OCI-LY3 (cell line): ENCODE results near the gene NUP210L.
"Not testable (repeated sequence)": the region's sequence is repeated elsewhere in the genome, so short reads cannot be mapped to it uniquely, and the experiment has no call there.

ENCODE experiments used
- H2AFZ ChIP-seq: fragments of 200-600, 300-600 bp; shearing (Covaris generic); 2 replicates; pipeline ENCODE4 v1.6.0; 2014; ENCODE audit warnings: antibody characterized with exemption, low read depth, low read length
- H3K27ac ChIP-seq: fragments of 200-600, 300-600 bp; sonication (generic); 2 replicates; pipeline ENCODE4 v1.5.1; 2014; ENCODE audit warnings: mild to moderate bottlenecking, low read length, moderate library complexity, mixed read lengths
- H3K27me3 ChIP-seq: fragments of 200-600, 300-600 bp; sonication (generic); 2 replicates; pipeline ENCODE4 v1.6.1; 2014; ENCODE audit warnings: low read depth, low read length, mixed read lengths
- H3K36me3 ChIP-seq: fragments of 200-600, 300-600 bp; sonication (generic); replicated peaks from 2 replicates; pipeline ENCODE3; 2014; ENCODE audit warnings: low read depth, low read length, mixed read lengths
- H3K4me1 ChIP-seq: fragments of 300-600, 200-600 bp; sonication (generic); 2 replicates; pipeline ENCODE4 v1.6.1; 2014; ENCODE audit warnings: low read length, mixed read lengths
- H3K4me2 ChIP-seq: fragments of 200-600, 300-600 bp; sonication (generic); 2 replicates; pipeline ENCODE4 v1.6.1; 2014; ENCODE audit warnings: low read length, mixed read lengths
- H3K4me3 ChIP-seq: fragments of 300-600, 200-600 bp; sonication (generic); 2 replicates; pipeline ENCODE4 v1.5.1; 2014; ENCODE audit warnings: antibody characterized with exemption, mild to moderate bottlenecking, low read length, moderate library complexity
- H3K79me2 ChIP-seq: fragments of 300-600, 200-600 bp; shearing (Covaris generic); 2 replicates; pipeline ENCODE4 v1.6.1; 2014; ENCODE audit warnings: mild to moderate bottlenecking, low read length, mixed read lengths
- H3K9ac ChIP-seq: fragments of 300-600, 200-600 bp; shearing (Covaris generic); 2 replicates; pipeline ENCODE4 v1.6.0; 2014; ENCODE audit warnings: mild to moderate bottlenecking, low read length, moderate library complexity
- H3K9me3 ChIP-seq: fragments of 200-600, 300-600 bp; shearing (Covaris generic); 2 replicates; pipeline ENCODE4 v1.6.1; 2014; ENCODE audit warnings: low read length, mixed read lengths; ENCODE audit not compliant: insufficient read depth
- H4K20me1 ChIP-seq: fragments of 200-600, 300-600 bp; sonication (generic); 2 replicates; pipeline ENCODE4 v1.6.1; 2016; ENCODE audit warnings: low read length, mixed read lengths; ENCODE audit not compliant: insufficient read depth
- EZH2phosphoT487 ChIP-seq: fragments of 200-600 bp; shearing (Covaris generic); IDR thresholded peaks from 2 replicates; pipeline ENCODE4 v1.6.1; 2018; ENCODE audit warnings: antibody characterized with exemption, mixed run types, low read depth
- TF ChIP-seq, protein P1 (sequence below): fragments of 200-600, 300-600 bp; sonication (generic); IDR thresholded peaks from 2 replicates; pipeline ENCODE4 v1.5.1; 2014; ENCODE audit warnings: antibody characterized with exemption, low read length, low read depth

The NUP210L gene

DNA sequence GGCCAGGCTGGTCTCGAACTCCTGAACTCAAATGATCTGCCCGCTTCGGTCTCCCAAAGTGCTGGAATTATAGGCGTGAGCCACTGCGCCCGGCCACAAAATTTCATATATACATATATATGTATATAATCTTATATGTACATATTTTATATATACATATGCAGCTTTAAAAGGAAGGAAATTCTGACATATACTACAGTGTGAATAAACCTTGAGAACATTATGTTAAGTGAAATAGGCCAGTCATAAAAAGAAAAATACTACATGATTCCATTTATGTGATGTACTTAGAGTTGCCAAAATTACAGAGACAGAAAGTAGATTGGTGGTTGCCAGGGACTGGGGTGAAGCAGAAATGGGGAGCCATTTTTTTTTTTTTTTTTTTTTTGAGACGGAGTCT, 63.2 kb downstream of the NUP210L start:
- H3K4me2 ChIP-seq: no peak overlapping the region
- no peak overlapping the region for H3K4me3 ChIP-seq

DNA sequence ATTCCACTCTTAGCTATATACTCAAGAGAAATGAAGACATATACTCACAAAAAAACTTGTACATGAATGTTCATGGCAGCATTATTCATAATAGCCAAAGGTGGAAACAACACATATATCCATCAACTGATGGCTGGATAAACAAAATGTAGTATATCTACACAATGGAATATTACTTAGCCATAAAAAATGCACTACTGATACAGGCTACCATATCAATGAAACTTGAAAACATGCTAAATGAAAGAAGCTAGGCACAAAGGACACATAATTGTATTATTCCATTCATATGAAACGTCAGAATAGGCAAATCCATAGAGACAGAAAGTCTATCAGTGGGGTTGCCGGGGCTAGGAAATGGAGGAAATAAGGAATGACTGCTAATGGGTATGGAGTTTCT, 67.3 kb downstream of the NUP210L start:
- TF ChIP-seq EZH2phosphoT487: no peak
- TF ChIP-seq, protein P1, sequence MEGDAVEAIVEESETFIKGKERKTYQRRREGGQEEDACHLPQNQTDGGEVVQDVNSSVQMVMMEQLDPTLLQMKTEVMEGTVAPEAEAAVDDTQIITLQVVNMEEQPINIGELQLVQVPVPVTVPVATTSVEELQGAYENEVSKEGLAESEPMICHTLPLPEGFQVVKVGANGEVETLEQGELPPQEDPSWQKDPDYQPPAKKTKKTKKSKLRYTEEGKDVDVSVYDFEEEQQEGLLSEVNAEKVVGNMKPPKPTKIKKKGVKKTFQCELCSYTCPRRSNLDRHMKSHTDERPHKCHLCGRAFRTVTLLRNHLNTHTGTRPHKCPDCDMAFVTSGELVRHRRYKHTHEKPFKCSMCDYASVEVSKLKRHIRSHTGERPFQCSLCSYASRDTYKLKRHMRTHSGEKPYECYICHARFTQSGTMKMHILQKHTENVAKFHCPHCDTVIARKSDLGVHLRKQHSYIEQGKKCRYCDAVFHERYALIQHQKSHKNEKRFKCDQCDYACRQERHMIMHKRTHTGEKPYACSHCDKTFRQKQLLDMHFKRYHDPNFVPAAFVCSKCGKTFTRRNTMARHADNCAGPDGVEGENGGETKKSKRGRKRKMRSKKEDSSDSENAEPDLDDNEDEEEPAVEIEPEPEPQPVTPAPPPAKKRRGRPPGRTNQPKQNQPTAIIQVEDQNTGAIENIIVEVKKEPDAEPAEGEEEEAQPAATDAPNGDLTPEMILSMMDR: no peak
- no peak overlapping the region for H2AFZ ChIP-seq
- H3K79me2 ChIP-seq: no peaks in the 10 kb centered on the region
- H3K4me1 ChIP-seq: peaks cover 12% of the 10 kb centered on the region
- peaks cover 9% of the 10 kb centered on the region; the same call in 1 of the 2 replicates for H3K27me3 ChIP-seq
- no peaks in the 10 kb centered on the region for H3K9me3 ChIP-seq
- H3K27ac ChIP-seq: no peak overlapping the region
- no peak overlapping the region for H3K4me2 ChIP-seq
- H4K20me1 ChIP-seq: no peaks in the 10 kb centered on the region
- no peak overlapping the region for H3K4me3 ChIP-seq
- H3K36me3 ChIP-seq: no peaks in the 10 kb centered on the region
- H3K9ac ChIP-seq: no peak overlapping the region

More for the DNA sequence above, 63.2 kb downstream of the NUP210L start:
- Histone ChIP-seq H3K36me3 (no peaks in the 10 kb centered on the region), H3K27ac (no peak overlapping the region), H3K9me3 (no peaks in the 10 kb centered on the region), H3K4me1 (peaks cover 5% of the 10 kb centered on the region), H4K20me1 (no peaks in the 10 kb centered on the region), H3K27me3 (peaks cover 9% of the 10 kb centered on the region; the same call in 1 of the 2 replicates), H3K79me2 (no peaks in the 10 kb centered on the region), H2AFZ (no peak overlapping the region), H3K9ac (no peak overlapping the region)
- TF ChIP-seq, protein P1: no peak
- TF ChIP-seq EZH2phosphoT487: no peak

DNA sequence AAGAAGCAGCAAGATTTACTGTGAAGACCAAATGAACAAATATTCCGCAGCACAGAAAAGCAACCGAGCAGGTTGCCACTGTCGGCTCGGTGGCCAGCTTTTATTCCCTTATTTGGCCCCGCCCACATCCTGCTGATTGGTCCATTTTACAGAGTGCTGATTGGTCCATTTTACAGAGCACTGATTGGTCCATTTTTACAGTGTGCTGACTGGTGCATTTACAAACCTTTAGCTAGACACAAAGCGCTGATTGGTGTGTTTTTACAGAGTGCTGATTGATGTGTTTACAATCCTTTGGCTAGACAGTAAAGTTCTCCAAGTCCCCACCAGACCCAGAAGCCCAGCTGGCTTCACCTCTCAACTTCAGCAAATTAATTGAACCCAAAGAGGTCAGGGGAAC, 71.8 kb downstream of the NUP210L start:
- not testable (repeated sequence) for H3K4me3 ChIP-seq, H3K79me2 ChIP-seq, H3K9me3 ChIP-seq, H3K27ac ChIP-seq, H3K27me3 ChIP-seq, H2AFZ ChIP-seq, H4K20me1 ChIP-seq, H3K36me3 ChIP-seq, H3K4me2 ChIP-seq, H3K9ac ChIP-seq
- peaks cover 12% of the 10 kb centered on the region for H3K4me1 ChIP-seq

DNA sequence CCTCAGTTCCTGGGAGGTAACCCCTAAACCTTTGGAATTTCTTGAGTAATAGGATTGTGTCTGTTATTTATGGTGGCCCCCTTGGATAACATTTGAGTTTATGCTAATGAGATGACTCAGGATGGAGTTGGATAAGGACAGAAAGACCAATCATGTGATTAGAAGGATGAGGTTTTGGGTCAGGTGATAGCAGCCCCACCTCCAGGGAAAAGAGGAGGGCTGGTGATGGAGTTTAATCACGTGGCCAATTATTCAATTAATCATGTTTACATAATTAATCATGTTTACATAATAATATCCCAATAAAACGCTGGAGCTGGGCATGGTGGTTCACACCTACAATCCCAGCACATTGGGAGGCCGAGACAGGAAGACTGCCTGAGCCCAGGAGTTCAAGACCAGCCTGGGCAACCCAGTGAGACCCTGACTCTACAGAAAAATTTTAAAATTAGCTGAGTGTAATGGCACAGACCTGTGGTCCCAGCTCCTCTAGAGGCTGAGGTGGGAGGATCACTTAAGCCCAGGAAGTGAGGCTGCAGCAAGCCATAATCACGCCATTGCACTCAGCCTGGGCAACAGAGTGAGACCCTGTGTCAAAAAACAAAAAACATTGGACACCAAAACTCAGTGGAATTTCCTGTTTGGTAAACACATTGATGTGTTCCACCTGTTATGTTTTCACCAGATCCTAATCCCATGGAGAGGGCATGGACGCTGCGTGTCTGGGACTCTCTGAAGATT, 73.3 kb downstream of the NUP210L start:
- Histone ChIP-seq H2AFZ (no peak overlapping the region), H3K79me2 (no peaks in the 10 kb centered on the region), H3K4me1 (peaks cover 12% of the 10 kb centered on the region), H3K4me3 (no peak overlapping the region), H3K9ac (no peak overlapping the region), H4K20me1 (no peaks in the 10 kb centered on the region), H3K4me2 (no peak overlapping the region), H3K36me3 (peaks cover 4% of the 10 kb centered on the region), H3K9me3 (peaks cover 5% of the 10 kb centered on the region; the same call in 1 of the 2 replicates), H3K27me3 (no peaks in the 10 kb centered on the region), H3K27ac (no peak overlapping the region)
- TF ChIP-seq EZH2phosphoT487: no peak
- TF ChIP-seq, protein P1: no peak
